MM.1S (cell line): ENCODE data around the gene RIF1.

Experiments used
- DNase-seq: peaks from one replicate; pipeline ENCODE4 v3.0.0-alpha.2; 2015
- H2AFZ ChIP-seq: fragments of 300-600 bp; sonication (generic); 2 replicates; pipeline ENCODE4 v1.6.0; 2016; ENCODE audit warnings: antibody characterized with exemption, low read length
- H3F3A ChIP-seq: fragments of 300-600 bp; sonication (generic); 2 replicates; pipeline ENCODE4 v1.6.1; 2016; ENCODE audit warnings: mild to moderate bottlenecking, antibody characterized with exemption, low read length, moderate library complexity, mixed read lengths; ENCODE audit not compliant: insufficient read depth
- H3K27ac ChIP-seq: fragments of 300-600 bp; sonication (generic); 2 replicates; pipeline ENCODE4 v1.5.1; 2016; ENCODE audit warnings: mild to moderate bottlenecking, low read length
- H3K27me3 ChIP-seq: fragments of 300-600 bp; sonication (generic); replicated peaks from 2 replicates; pipeline ENCODE4 v1.6.0; 2016; ENCODE audit warnings: low read length; ENCODE audit not compliant: insufficient read depth
- H3K36me3 ChIP-seq: fragments of 300-600 bp; sonication (generic); replicated peaks from 2 replicates; pipeline ENCODE4 v1.6.1; 2016; ENCODE audit warnings: mild to moderate bottlenecking, low read length, mixed read lengths; ENCODE audit not compliant: insufficient read depth
- H3K4me1 ChIP-seq: fragments of 300-600 bp; sonication (generic); 2 replicates; pipeline ENCODE4 v1.6.1; 2016; ENCODE audit warnings: low read length, mixed read lengths
- H3K4me2 ChIP-seq: fragments of 300-600 bp; sonication (generic); 2 replicates; pipeline ENCODE4 v1.6.0; 2016; ENCODE audit warnings: low read depth, low read length
- H3K4me3 ChIP-seq: fragments of 300-600 bp; sonication (generic); 2 replicates; pipeline ENCODE4 v1.5.1; 2016; ENCODE audit warnings: low read length, mixed read lengths
- H3K79me2 ChIP-seq: fragments of 300-600 bp; sonication (generic); 2 replicates; pipeline ENCODE4 v1.6.1; 2016; ENCODE audit warnings: mixed run types, low read length, mixed read lengths
- H3K9ac ChIP-seq: fragments of 300-600 bp; sonication (generic); 2 replicates; pipeline ENCODE4 v1.6.1; 2016; ENCODE audit warnings: low read length, mixed read lengths
- H3K9me2 ChIP-seq: fragments of 300-600 bp; sonication (generic); replicated peaks from 2 replicates; pipeline ENCODE4 v1.6.1; 2016; ENCODE audit warnings: mild to moderate bottlenecking, low read length, mixed read lengths; ENCODE audit not compliant: insufficient read depth
- H3K9me3 ChIP-seq: fragments of 300-600 bp; sonication (generic); replicated peaks from 2 replicates; pipeline ENCODE4 v1.6.1; 2016; ENCODE audit warnings: mild to moderate bottlenecking, low read length, mixed read lengths; ENCODE audit not compliant: insufficient read depth
- H4K20me1 ChIP-seq: fragments of 300-600 bp; sonication (generic); 2 replicates; pipeline ENCODE4 v1.6.1; 2016; ENCODE audit warnings: mild to moderate bottlenecking, low read length, moderate library complexity, mixed read lengths; ENCODE audit not compliant: insufficient read depth
- CTCF ChIP-seq: fragments of 300-600 bp; sonication (generic); IDR thresholded peaks from 2 replicates; pipeline ENCODE4 v1.5.1; 2016; ENCODE audit warnings: antibody characterized with exemption, low read length, mixed read lengths
- EZH2 ChIP-seq: fragments of 300-600 bp; sonication (generic); optimal IDR thresholded peaks from 2 replicates; pipeline ENCODE3; 2017; ENCODE audit warnings: low read depth, mild to moderate bottlenecking, antibody characterized with exemption, low read length, mixed read lengths
- EZH2phosphoT487 ChIP-seq: fragments of 300-600 bp; sonication (generic); IDR thresholded peaks from 2 replicates; pipeline ENCODE4 v1.6.1; 2018; ENCODE audit warnings: antibody characterized with exemption, low read length

RIF1 gene

GRCh38 chr2:151380580-151381235, 29.0 kb upstream of the RIF1 start:
- Histone ChIP-seq H3K4me1 (no peaks in the 10 kb centered on the region), H3K9me2 (no peaks in the 10 kb centered on the region), H2AFZ (no peak overlapping the region), H3K9ac (no peak overlapping the region), H4K20me1 (no peaks in the 10 kb centered on the region), H3F3A (no peaks in the 10 kb centered on the region), H3K79me2 (no peaks in the 10 kb centered on the region), H3K4me2 (no peak overlapping the region), H3K9me3 (no peaks in the 10 kb centered on the region), H3K27ac (no peak overlapping the region), H3K36me3 (no peaks in the 10 kb centered on the region), H3K4me3 (no peak overlapping the region), H3K27me3 (no peaks in the 10 kb centered on the region)
- no peak for TF ChIP-seq EZH2phosphoT487
- DNase-seq, result no peak

- no peaks in the 10 kb centered on the region for H4K20me1 ChIP-seq
- no peak overlapping the region for H2AFZ ChIP-seq
- H3K27me3 ChIP-seq, result no peaks in the 10 kb centered on the region
- H3K9ac ChIP-seq, result no peak overlapping the region
- no peaks in the 10 kb centered on the region for H3K9me2 ChIP-seq
- H3K36me3 ChIP-seq, result no peaks in the 10 kb centered on the region
- H3K4me1 ChIP-seq, result no peaks in the 10 kb centered on the region
- H3K4me2 ChIP-seq, result no peak overlapping the region
- no peaks in the 10 kb centered on the region for H3K9me3 ChIP-seq
- no peak overlapping the region for H3K4me3 ChIP-seq
- TF ChIP-seq CTCF (no peak), EZH2 (no peak), EZH2phosphoT487 (no peak)
- DNase-seq, result no peak
- no peaks in the 10 kb centered on the region for H3F3A ChIP-seq
- no peaks in the 10 kb centered on the region for H3K79me2 ChIP-seq
- no peak overlapping the region for H3K27ac ChIP-seq
Observed at GRCh38 chr2:151381266-151381665, 28.4 kb upstream of the RIF1 start.

GRCh38 chr2:151388011-151388410, 21.7 kb upstream of the RIF1 start:
- no peak overlapping the region for H3K4me3 ChIP-seq
- no peaks in the 10 kb centered on the region for H3K36me3 ChIP-seq
- no peaks in the 10 kb centered on the region for H3K27me3 ChIP-seq
- no peak overlapping the region for H2AFZ ChIP-seq
- H3K27ac ChIP-seq, result no peak overlapping the region
- no peaks in the 10 kb centered on the region for H3K9me2 ChIP-seq
- H3K79me2 ChIP-seq, result no peaks in the 10 kb centered on the region
- no peaks in the 10 kb centered on the region for H3K9me3 ChIP-seq
- H4K20me1 ChIP-seq, result no peaks in the 10 kb centered on the region
- H3F3A ChIP-seq, result 0 out of 2 replicates have a peak, but pooled peaks cover 3% of the 10 kb centered on the region
- DNase-seq, result no peak
- H3K4me1 ChIP-seq, result peaks cover 8% of the 10 kb centered on the region
- H3K9ac ChIP-seq, result no peak overlapping the region
- TF ChIP-seq EZH2phosphoT487, result no peak
- TF ChIP-seq CTCF, result no peak
- no peak for TF ChIP-seq EZH2
- no peak overlapping the region for H3K4me2 ChIP-seq

- no peaks in the 10 kb centered on the region for H3K36me3 ChIP-seq
- no peaks in the 10 kb centered on the region for H3K79me2 ChIP-seq
- H3K9me2 ChIP-seq, result no peaks in the 10 kb centered on the region
- H3F3A ChIP-seq, result 0 out of 2 replicates have a peak, but pooled peaks cover 3% of the 10 kb centered on the region
- H3K9ac ChIP-seq, result no peak overlapping the region
- no peak for TF ChIP-seq EZH2
- no peak for TF ChIP-seq EZH2phosphoT487
- no peak for TF ChIP-seq CTCF
- H3K27me3 ChIP-seq, result no peaks in the 10 kb centered on the region
- no peaks in the 10 kb centered on the region for H4K20me1 ChIP-seq
- H3K4me2 ChIP-seq, result no peak overlapping the region
- H3K27ac ChIP-seq, result no peak overlapping the region
- H2AFZ ChIP-seq, result no peak overlapping the region
- no peak overlapping the region for H3K4me3 ChIP-seq
- peaks cover 8% of the 10 kb centered on the region for H3K4me1 ChIP-seq
- no peaks in the 10 kb centered on the region for H3K9me3 ChIP-seq
- no peak for DNase-seq
Observed at GRCh38 chr2:151391436-151391835, 18.3 kb upstream of the RIF1 start.
